B cell (primary cell): ENCODE data around the gene LRBA. TPM values are rescaled to one million over a fixed set of nuclear protein-coding genes. Genes with fewer than 3 reads are reported as not detected.

Experiments
- ATAC-seq: fragments of 200-7000 bp; cut with Tn5 transposase; one replicate; pipeline ENCODE4 v1.10.0; 2021; ENCODE audit warnings: low read depth, mild to moderate bottlenecking, moderate number of reproducible peaks, moderate library complexity
- CTCF ChIA-PET: fragments of 350-600 bp; sonication (Branson Sonifier 250); formaldehyde crosslinking; loops from one replicate; lab custom pipeline; 2021; ENCODE audit warnings: antibody characterized with exemption, inconsistent platforms; lab: Charles Lee
- POLR2A ChIA-PET: fragments of 350-600 bp; sonication (Branson Sonifier 250); formaldehyde crosslinking; loops from one replicate; lab custom pipeline; 2021; ENCODE audit warnings: antibody characterized with exemption; lab: Charles Lee
- DNase-seq: peaks from one replicate; pipeline ENCODE4 v3.0.0; 2013
- H2AFZ ChIP-seq: 2 replicates; pipeline ENCODE4 v1.6.1; 2012; ENCODE audit warnings: mild to moderate bottlenecking, low read depth, low read length; ENCODE audit not compliant: insufficient read depth, poor library complexity, severe bottlenecking
- H3K27ac ChIP-seq, 2 donors: 1 replicate in 1 of 2; 2 replicates in 1 of 2; pipeline ENCODE4 v1.5.1; 2012 to 2013; ENCODE audit warnings: low read length in 2 of 2, mild to moderate bottlenecking in 2 of 2, moderate library complexity in 1 of 2
- H3K27me3 ChIP-seq, 4 experiments: fragments of 200-600 bp in 1 of 4; sonication (generic) in 1 of 4; replicated peaks in 1 of 4; 1 replicate in 2 of 4; 2 replicates in 2 of 4; pipeline versions ENCODE4 v1.6.1 to v1.7.0; 2013 to 2016; ENCODE audit warnings: low read length in 3 of 4, mild to moderate bottlenecking in 2 of 4, mixed read lengths in 1 of 4, moderate library complexity in 1 of 4; ENCODE audit not compliant: insufficient read depth in 4 of 4, control insufficient read depth in 3 of 4; ENCODE audit errors: control extremely low read depth in 1 of 4
- H3K36me3 ChIP-seq, 2 experiments: replicated peaks in 1 of 2; 1 replicate in 1 of 2; 2 replicates in 1 of 2; pipeline versions ENCODE4 v1.6.1 to v1.7.1; 2013; ENCODE audit warnings: low read length in 1 of 2; ENCODE audit not compliant: insufficient read depth in 2 of 2, control insufficient read depth in 1 of 2; ENCODE audit errors: control extremely low read depth in 1 of 2, extremely low read depth in 1 of 2
- H3K4me1 ChIP-seq, 2 donors: fragments of 200-600 bp in 1 of 2; sonication (generic) in 1 of 2; 1 replicate in 1 of 2; 2 replicates in 1 of 2; pipeline versions ENCODE4 v1.5.1 to v1.6.1; 2013 to 2017; ENCODE audit warnings: low read length in 2 of 2; ENCODE audit not compliant: control insufficient read depth in 2 of 2, insufficient read depth in 2 of 2
- H3K4me2 ChIP-seq: replicated peaks from 2 replicates; pipeline ENCODE3; 2012; ENCODE audit warnings: mild to moderate bottlenecking, low read depth, low read length; ENCODE audit not compliant: poor library complexity, severe bottlenecking
- H3K4me3 ChIP-seq, 5 experiments: fragments of 200-600 bp in 1 of 5; sonication (generic) in 1 of 5; 1 replicate in 3 of 5; 2 replicates in 2 of 5; pipeline versions ENCODE4 v1.5.1 to v1.7.0; 2011 to 2016; ENCODE audit warnings: low read length in 4 of 5, mild to moderate bottlenecking in 4 of 5, low read depth in 2 of 5, control low read depth in 1 of 5, moderate library complexity in 1 of 5; ENCODE audit not compliant: insufficient read depth in 1 of 5; ENCODE audit errors: control extremely low read depth in 1 of 5, extremely low read depth in 1 of 5
- H3K79me2 ChIP-seq: fragments of 200-600 bp; sonication (generic); one replicate; pipeline ENCODE4 v1.6.0; 2016; ENCODE audit warnings: low read length; ENCODE audit not compliant: control insufficient read depth, insufficient read depth
- H3K9ac ChIP-seq: fragments of 200-600 bp; sonication (generic); 2 replicates; pipeline ENCODE4 v1.6.1; 2017; ENCODE audit warnings: mild to moderate bottlenecking, low read length, moderate library complexity
- H3K9me3 ChIP-seq, 3 donors: one replicate each; pipeline versions ENCODE4 v1.6.1 to v1.7.1; 2013; ENCODE audit warnings: low read length in 2 of 3; ENCODE audit not compliant: control insufficient read depth in 2 of 3, insufficient read depth in 1 of 3; ENCODE audit errors: control extremely low read depth in 1 of 3
- H4K20me1 ChIP-seq: 2 replicates; pipeline ENCODE4 v1.6.0; 2012; ENCODE audit warnings: mild to moderate bottlenecking, low read length; ENCODE audit not compliant: insufficient read depth, control insufficient read depth, poor library complexity, severe bottlenecking
- H3K27ac Mint-ChIP-seq: one replicate; pipeline ENCODE4 v1.8.0; 2021; ENCODE audit warnings: mixed read lengths
- H3K27me3 Mint-ChIP-seq: one replicate; pipeline ENCODE4 v1.8.0; 2021; ENCODE audit warnings: mixed read lengths
- H3K4me1 Mint-ChIP-seq: one replicate; pipeline ENCODE4 v1.8.0; 2021; ENCODE audit warnings: mixed read lengths
- H3K4me3 Mint-ChIP-seq: one replicate; pipeline ENCODE4 v1.8.0; 2021; ENCODE audit warnings: mixed read lengths
- H3K9me3 Mint-ChIP-seq: one replicate; pipeline ENCODE4 v1.8.0; 2022; ENCODE audit warnings: mixed read lengths; ENCODE audit not compliant: insufficient read depth
- EZH2 ChIP-seq: IDR thresholded peaks from 2 replicates; pipeline ENCODE4 v1.6.1; 2012; ENCODE audit warnings: borderline replicate concordance, low read depth, mild to moderate bottlenecking, moderate library complexity, low read length; ENCODE audit not compliant: insufficient read depth, poor library complexity, severe bottlenecking
- WGBS: methylation state at CpG from one replicate; pipeline ENCODE4 v1.1.5; 2013; ENCODE audit warnings: missing lambda C conversion rate; ENCODE audit not compliant: insufficient coverage; 5-methylcytosine and 5-hydroxymethylcytosine counted together
- intact Hi-C: fragments of 100-400 bp; cut with micrococcal nuclease; formaldehyde crosslinking; loops from one replicate; pipeline ENCODE4 v1.10.0; 2022
- polyA plus RNA-seq: library from polyadenylated mRNA; depleted of rRNA; stranded (reverse); fragments of >200 nt; gene quantifications from 2 replicates; pipeline ENCODE4 v1.2.3, GENCODE V29; 2012
- total RNA-seq, 2 donors: library from RNA; stranded (reverse); fragments of 120-200 nt in 1 of 2; gene quantifications; 1 replicate in 1 of 2; 2 replicates in 1 of 2; pipeline versions ENCODE4 v1.2.3 to v1.2.4, GENCODE V29; 2013 to 2022
- TF ChIP-seq, protein P1 (sequence below): fragments of 200-600 bp; IDR thresholded peaks from one replicate; pipeline ENCODE4 v1.8.0; 2022; ENCODE audit warnings: antibody characterized with exemption, mild to moderate bottlenecking

The LRBA gene
- total and polyA plus RNA-seq, 2 donors (not counting 1 experiment from before 2014, with no cell fraction given): 17.5 to 86.7 TPM

DNA sequence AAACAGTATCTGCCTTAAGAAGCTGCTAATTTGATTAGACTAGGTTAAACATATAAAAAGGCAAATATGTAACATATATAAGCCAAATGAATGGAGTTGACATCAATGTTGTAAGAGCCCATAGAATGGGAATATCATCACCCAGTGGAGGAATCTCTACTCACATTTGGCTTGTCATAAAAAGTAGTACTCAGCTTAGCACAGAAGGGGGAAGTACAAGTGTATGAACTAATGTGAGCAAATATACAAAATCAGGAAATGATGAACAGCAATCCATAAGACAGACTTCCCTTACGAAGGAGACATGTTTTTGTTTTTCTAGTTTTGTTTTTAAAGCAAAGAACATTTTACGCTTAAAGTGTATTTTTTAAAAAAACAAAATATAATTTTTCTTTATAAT, 358.2 kb downstream of the LRBA start:
- Mint-ChIP-seq H3K27ac (no peak overlapping the region), H3K9me3 (no peaks in the 10 kb centered on the region), H3K4me1 (no peaks in the 10 kb centered on the region), H3K4me3 (no peak overlapping the region), H3K27me3 (no peaks in the 10 kb centered on the region)
- ChIA-PET POLR2A (no interaction called here), CTCF (interaction anchor here (0.6 kb wide), 1 partner anchor 145 kb away, joined by 4 read pairs; no protein-coding TSS in a partner anchor)
- ATAC-seq (no peak), DNase-seq (no peak)
- H3K36me3 ChIP-seq: no peaks in the 10 kb centered on the region
- no peaks in the 10 kb centered on the region for H3K27me3 ChIP-seq
- WGBS: no CpG with 5 or more reads among the region's 2 CpGs
- intact Hi-C loops: no loop called here
- H4K20me1 ChIP-seq: no peaks in the 10 kb centered on the region
- H3K27ac ChIP-seq: no peak overlapping the region
- H3K4me3 ChIP-seq: no peak overlapping the region
- no peak overlapping the region for H2AFZ ChIP-seq
- H3K79me2 ChIP-seq: no peaks in the 10 kb centered on the region
- no peak for TF ChIP-seq EZH2
- TF ChIP-seq, protein P1, sequence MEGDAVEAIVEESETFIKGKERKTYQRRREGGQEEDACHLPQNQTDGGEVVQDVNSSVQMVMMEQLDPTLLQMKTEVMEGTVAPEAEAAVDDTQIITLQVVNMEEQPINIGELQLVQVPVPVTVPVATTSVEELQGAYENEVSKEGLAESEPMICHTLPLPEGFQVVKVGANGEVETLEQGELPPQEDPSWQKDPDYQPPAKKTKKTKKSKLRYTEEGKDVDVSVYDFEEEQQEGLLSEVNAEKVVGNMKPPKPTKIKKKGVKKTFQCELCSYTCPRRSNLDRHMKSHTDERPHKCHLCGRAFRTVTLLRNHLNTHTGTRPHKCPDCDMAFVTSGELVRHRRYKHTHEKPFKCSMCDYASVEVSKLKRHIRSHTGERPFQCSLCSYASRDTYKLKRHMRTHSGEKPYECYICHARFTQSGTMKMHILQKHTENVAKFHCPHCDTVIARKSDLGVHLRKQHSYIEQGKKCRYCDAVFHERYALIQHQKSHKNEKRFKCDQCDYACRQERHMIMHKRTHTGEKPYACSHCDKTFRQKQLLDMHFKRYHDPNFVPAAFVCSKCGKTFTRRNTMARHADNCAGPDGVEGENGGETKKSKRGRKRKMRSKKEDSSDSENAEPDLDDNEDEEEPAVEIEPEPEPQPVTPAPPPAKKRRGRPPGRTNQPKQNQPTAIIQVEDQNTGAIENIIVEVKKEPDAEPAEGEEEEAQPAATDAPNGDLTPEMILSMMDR: no peak
- no peak overlapping the region for H3K4me2 ChIP-seq
- no peaks in the 10 kb centered on the region for H3K4me1 ChIP-seq
- peaks cover 3 to 5% (median 3%) of the 10 kb centered on the region in 3 donors for H3K9me3 ChIP-seq
- H3K9ac ChIP-seq: no peak overlapping the region

DNA sequence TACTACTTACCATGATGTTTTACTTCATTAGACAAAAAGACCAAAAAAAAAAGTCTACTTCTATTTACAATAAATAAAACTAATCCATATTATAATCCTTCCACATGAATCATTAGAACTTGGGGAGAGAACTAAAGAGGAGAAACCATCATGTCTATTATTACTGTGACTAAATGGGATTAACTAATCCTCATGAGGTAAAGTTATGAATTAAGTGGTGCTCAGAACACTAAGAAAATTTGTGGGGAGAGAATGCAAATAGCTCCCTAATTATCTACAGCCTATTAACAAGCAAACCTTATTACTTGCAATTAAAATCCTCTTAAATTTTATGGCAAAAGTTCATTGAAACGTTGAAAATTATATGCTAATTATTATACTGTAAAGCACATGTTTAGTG, 364.3 kb downstream of the LRBA start:
- Histone ChIP-seq H3K36me3 (no peaks in the 10 kb centered on the region), H3K4me1 (no peaks in the 10 kb centered on the region), H3K9me3 (peaks cover 0 to 5% (median 2%) of the 10 kb centered on the region in 3 donors), H3K79me2 (no peaks in the 10 kb centered on the region), H3K4me2 (no peak overlapping the region), H3K9ac (no peak overlapping the region), H3K27ac (no peak overlapping the region), H2AFZ (no peak overlapping the region), H3K4me3 (no peak overlapping the region), H3K27me3 (no peaks in the 10 kb centered on the region), H4K20me1 (no peaks in the 10 kb centered on the region)
- ATAC-seq (no peak), DNase-seq (no peak)
- Mint-ChIP-seq H3K4me1 (no peaks in the 10 kb centered on the region), H3K9me3 (no peaks in the 10 kb centered on the region), H3K27me3 (no peaks in the 10 kb centered on the region), H3K4me3 (no peak overlapping the region), H3K27ac (no peak overlapping the region)
- no CpG with 5 or more reads among the region's 1 CpG for WGBS
- intact Hi-C loops: no loop called here
- TF ChIP-seq, protein P1: no peak
- no peak for TF ChIP-seq EZH2
- ChIA-PET POLR2A (no interaction called here), CTCF (interaction anchor here (0.6 kb wide), 1 partner anchor 36 kb away, joined by 3 read pairs; no protein-coding TSS in a partner anchor)
